Bronchial epithelial cell (primary cell): ENCODE measurements around the gene EPS8L1. TPM values are rescaled to one million over a fixed set of nuclear protein-coding genes. Genes with fewer than 3 reads are reported as not detected.
A peak's percentile ranks its signal among the peaks of the same experiment; 100 is the strongest.

Experiments used
- DNase-seq: peaks from one replicate; pipeline ENCODE4 v3.0.0-alpha.2; 2010; ENCODE audit warnings: low read depth
- FAIRE-seq: peaks from 2 replicates; lab custom pipeline; 2011; peaks lifted over from hg19 to GRCh38; lab: Jason Lieb, UNC
- H3K27me3 ChIP-seq: 2 replicates; pipeline ENCODE4 v1.5.1; 2011; ENCODE audit warnings: low read length; ENCODE audit not compliant: control insufficient read depth, insufficient read depth
- H3K36me3 ChIP-seq: 2 replicates; pipeline ENCODE4 v1.5.1; 2011; ENCODE audit warnings: low read length; ENCODE audit not compliant: control insufficient read depth, insufficient read depth
- H3K4me3 ChIP-seq: 2 replicates; pipeline ENCODE4 v1.5.1; 2011; ENCODE audit warnings: mild to moderate bottlenecking, low read depth, low read length, control low read depth
- total RNA-seq: library from RNA; depleted of rRNA; stranded (reverse); fragments of >200 nt; gene quantifications from 2 replicates; pipeline ENCODE4 v1.2.1, GENCODE V29; 2014
- TF ChIP-seq, protein P1 (sequence below): IDR thresholded peaks from 2 replicates; pipeline ENCODE4 v1.5.1; 2011; ENCODE audit warnings: mild to moderate bottlenecking, moderate library complexity, low read length, control low read depth, inconsistent platforms; ENCODE audit not compliant: insufficient read depth, severe bottlenecking

Gene EPS8L1
- total RNA-seq, 1 donor from 2014 or later = 117 TPM

GRCh38 chr19:55115446-55116065 is 39.9 kb downstream of the EPS8L1 start:
- H3K4me3 ChIP-seq = no peak overlapping the region
- FAIRE-seq (no peak), DNase-seq (no peak)
- peaks cover 3% of the 10 kb centered on the region for H3K36me3 ChIP-seq
- H3K27me3 ChIP-seq = no peaks in the 10 kb centered on the region
- TF ChIP-seq, protein P1, sequence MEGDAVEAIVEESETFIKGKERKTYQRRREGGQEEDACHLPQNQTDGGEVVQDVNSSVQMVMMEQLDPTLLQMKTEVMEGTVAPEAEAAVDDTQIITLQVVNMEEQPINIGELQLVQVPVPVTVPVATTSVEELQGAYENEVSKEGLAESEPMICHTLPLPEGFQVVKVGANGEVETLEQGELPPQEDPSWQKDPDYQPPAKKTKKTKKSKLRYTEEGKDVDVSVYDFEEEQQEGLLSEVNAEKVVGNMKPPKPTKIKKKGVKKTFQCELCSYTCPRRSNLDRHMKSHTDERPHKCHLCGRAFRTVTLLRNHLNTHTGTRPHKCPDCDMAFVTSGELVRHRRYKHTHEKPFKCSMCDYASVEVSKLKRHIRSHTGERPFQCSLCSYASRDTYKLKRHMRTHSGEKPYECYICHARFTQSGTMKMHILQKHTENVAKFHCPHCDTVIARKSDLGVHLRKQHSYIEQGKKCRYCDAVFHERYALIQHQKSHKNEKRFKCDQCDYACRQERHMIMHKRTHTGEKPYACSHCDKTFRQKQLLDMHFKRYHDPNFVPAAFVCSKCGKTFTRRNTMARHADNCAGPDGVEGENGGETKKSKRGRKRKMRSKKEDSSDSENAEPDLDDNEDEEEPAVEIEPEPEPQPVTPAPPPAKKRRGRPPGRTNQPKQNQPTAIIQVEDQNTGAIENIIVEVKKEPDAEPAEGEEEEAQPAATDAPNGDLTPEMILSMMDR = no peak

GRCh38 chr19:55116232-55116858 is 40.7 kb downstream of the EPS8L1 start:
- peaks cover 3% of the 10 kb centered on the region for H3K36me3 ChIP-seq
- FAIRE-seq (no peak), DNase-seq (peak; percentile 37)
- TF ChIP-seq, protein P1 = no peak
- no peaks in the 10 kb centered on the region for H3K27me3 ChIP-seq
- peak overlapping the region; percentile 92 for H3K4me3 ChIP-seq

DNA sequence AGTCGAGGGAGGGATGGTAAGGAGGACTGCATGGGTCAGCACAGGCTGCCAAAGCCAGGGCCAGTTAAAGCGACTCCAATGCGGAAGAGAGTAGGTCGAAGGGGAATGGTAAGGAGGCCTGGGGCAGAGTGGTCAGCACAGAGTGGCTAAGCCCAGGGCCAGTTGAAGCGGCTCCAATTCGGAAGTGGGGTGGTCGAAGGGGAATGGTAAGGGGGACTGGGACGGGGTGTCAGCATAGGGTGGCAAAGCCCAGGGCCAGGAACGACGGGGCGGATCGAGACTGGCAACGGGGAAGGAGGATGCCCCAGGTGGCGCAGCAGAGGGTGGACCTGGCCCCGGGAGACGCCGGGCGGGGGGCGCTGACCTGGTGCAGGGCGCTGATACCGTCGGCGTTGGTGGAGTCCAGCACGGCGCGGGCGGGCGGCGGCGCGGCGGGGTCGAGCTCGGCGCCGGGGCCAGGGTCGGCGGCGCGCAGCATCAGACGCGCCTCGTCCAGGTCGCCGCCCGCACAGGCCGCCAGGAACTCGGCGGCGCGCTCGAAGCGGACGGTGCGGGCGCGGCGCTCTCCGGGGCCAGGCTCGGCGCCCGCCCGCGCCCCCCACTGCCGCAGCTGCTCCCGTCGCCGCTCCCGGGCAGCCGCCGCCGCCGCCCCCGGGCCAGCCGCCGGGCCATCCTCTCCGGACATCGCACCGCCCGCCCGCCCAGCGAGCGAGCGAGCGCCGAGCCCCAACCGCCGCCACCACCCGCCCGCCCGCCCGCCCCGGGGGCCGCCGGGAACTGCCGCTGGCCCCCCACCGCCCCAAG is 41.4 kb downstream of the EPS8L1 start, which contains the start of gene PPP1R12C:
Gene PPP1R12C (minus strand): TSS at position 779 of the 804 bp plus-strand sequence. CDS start 94 bp downstream, at position 685.
- FAIRE-seq (no peak), DNase-seq (no peak)
- H3K36me3 ChIP-seq = peaks cover 3% of the 10 kb centered on the region
- TF ChIP-seq, protein P1 = no peak
- peak within 1 kb of the TSS; percentile 92 for H3K4me3 ChIP-seq
- no peaks in the 10 kb centered on the region for H3K27me3 ChIP-seq

- peak overlapping the region; percentile 92 for H3K4me3 ChIP-seq
- no peaks in the 10 kb centered on the region for H3K27me3 ChIP-seq
- TF ChIP-seq, protein P1 = no peak
- no peaks in the 10 kb centered on the region for H3K36me3 ChIP-seq
- FAIRE-seq (no peak), DNase-seq (peak; percentile 93)
These were observed 42.2 kb downstream of the EPS8L1 start for GRCh38 chr19:55117663-55118391.

- H3K27me3 ChIP-seq = no peaks in the 10 kb centered on the region
- TF ChIP-seq, protein P1 = no peak
- no peak for DNase-seq
These were observed 42.8 kb downstream of the EPS8L1 start for GRCh38 chr19:55118401-55118991.

More at GRCh38 chr19:55118401-55118991, 42.8 kb downstream of the EPS8L1 start:
- Histone ChIP-seq H3K4me3 (peak overlapping the region; percentile 92), H3K36me3 (no peaks in the 10 kb centered on the region)
- no peak for FAIRE-seq
